ENCODE data around the gene SLC39A11. TPM values are rescaled to one million over a fixed set of nuclear protein-coding genes. Genes with fewer than 3 reads are reported as not detected.

SLC39A11 gene
- total and polyA plus RNA-seq, 2 donors (not counting 1 experiment from before 2014, with no cell fraction given), result 12.7 to 27.4 TPM

DNA sequence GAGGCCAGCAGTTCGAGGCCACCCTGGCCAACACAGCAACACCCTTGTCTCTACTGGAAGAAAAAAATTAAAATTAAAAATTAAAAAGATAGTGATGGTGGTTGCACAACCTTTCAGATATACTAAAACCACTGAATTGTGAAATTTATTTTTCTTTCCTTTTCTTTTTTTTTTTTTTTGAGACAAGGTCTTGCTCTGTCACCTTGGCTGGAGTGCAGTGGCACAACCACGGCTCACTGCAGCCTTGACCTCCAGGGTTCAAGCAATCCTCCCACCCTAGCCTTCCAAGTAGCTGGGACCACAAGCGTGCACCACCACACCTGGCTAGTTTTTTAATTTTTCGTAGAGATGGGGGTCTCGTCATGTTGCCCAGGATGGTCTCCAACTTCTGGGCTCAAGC lies 254.4 kb downstream of the SLC39A11 start:
- H3K27me3 ChIP-seq (ENCODE audit: control insufficient read depth, insufficient read depth, low read length), result no peaks in the 10 kb centered on the region
- H3K27ac ChIP-seq (ENCODE audit: insufficient read depth, low read length), result no peak overlapping the region
- no peak for DNase-seq (ENCODE audit: low read depth in 2 of 2)
- no peak overlapping the region for H3K9ac ChIP-seq (ENCODE audit: insufficient read depth, low read length)
- no peaks in the 10 kb centered on the region for H3K36me3 ChIP-seq (ENCODE audit: control insufficient read depth, insufficient read depth, low read length)
- no peaks in the 10 kb centered on the region for H4K20me1 ChIP-seq (ENCODE audit: control insufficient read depth, extremely low read depth, insufficient read depth, low read length)
- no peak overlapping the region for H2AFZ ChIP-seq (ENCODE audit: low read length)
- no peaks in the 10 kb centered on the region for H3K79me2 ChIP-seq (ENCODE audit: control insufficient read depth, insufficient read depth, low read length)
- H3K4me2 ChIP-seq (ENCODE audit: extremely low read depth, insufficient read depth, low read length), result no peak overlapping the region
- H3K4me3 ChIP-seq (replicated peaks in 1 of 4; ENCODE audit: control extremely low read depth in 1 of 4, insufficient read depth in 1 of 4, low read depth in 3 of 4, low read length in 4 of 4), result no peak overlapping the region
- no peaks in the 10 kb centered on the region for H3K4me1 ChIP-seq (ENCODE audit: control insufficient read depth, extremely low read depth, insufficient read depth, low read length)
- no peaks in the 10 kb centered on the region for H3K9me3 ChIP-seq (ENCODE audit: control insufficient read depth, insufficient read depth, low read depth, low read length)
- TF ChIP-seq EZH2 (IDR thresholded peaks at IDR 0.05; ENCODE audit: low read length, missing control alignments), result no peak
- TF ChIP-seq CTCF (conservative IDR thresholded peaks at IDR 0.05 in 1 of 2, IDR thresholded peaks at IDR 0.05 in 1 of 2; ENCODE audit: low read depth in 1 of 2, low read length in 2 of 2), result no peak

GRCh38 chr17:72837335-72837734 lies 255.2 kb downstream of the SLC39A11 start:
- Histone ChIP-seq H3K79me2 (ENCODE audit: control insufficient read depth, insufficient read depth, low read length) (no peaks in the 10 kb centered on the region), H3K4me2 (ENCODE audit: extremely low read depth, insufficient read depth, low read length) (no peak overlapping the region), H3K9ac (ENCODE audit: insufficient read depth, low read length) (no peak overlapping the region), H3K27me3 (ENCODE audit: control insufficient read depth, insufficient read depth, low read length) (no peaks in the 10 kb centered on the region), H2AFZ (ENCODE audit: low read length) (no peak overlapping the region), H3K4me3 (replicated peaks in 1 of 4; ENCODE audit: control extremely low read depth in 1 of 4, insufficient read depth in 1 of 4, low read depth in 3 of 4, low read length in 4 of 4) (no peak overlapping the region), H4K20me1 (ENCODE audit: control insufficient read depth, extremely low read depth, insufficient read depth, low read length) (no peaks in the 10 kb centered on the region), H3K9me3 (ENCODE audit: control insufficient read depth, insufficient read depth, low read depth, low read length) (no peaks in the 10 kb centered on the region), H3K36me3 (ENCODE audit: control insufficient read depth, insufficient read depth, low read length) (no peaks in the 10 kb centered on the region), H3K4me1 (ENCODE audit: control insufficient read depth, extremely low read depth, insufficient read depth, low read length) (no peaks in the 10 kb centered on the region), H3K27ac (ENCODE audit: insufficient read depth, low read length) (no peak overlapping the region)
- no peak for TF ChIP-seq EZH2 (IDR thresholded peaks at IDR 0.05; ENCODE audit: low read length, missing control alignments)
- no peak for DNase-seq (ENCODE audit: low read depth in 2 of 2)

DNA sequence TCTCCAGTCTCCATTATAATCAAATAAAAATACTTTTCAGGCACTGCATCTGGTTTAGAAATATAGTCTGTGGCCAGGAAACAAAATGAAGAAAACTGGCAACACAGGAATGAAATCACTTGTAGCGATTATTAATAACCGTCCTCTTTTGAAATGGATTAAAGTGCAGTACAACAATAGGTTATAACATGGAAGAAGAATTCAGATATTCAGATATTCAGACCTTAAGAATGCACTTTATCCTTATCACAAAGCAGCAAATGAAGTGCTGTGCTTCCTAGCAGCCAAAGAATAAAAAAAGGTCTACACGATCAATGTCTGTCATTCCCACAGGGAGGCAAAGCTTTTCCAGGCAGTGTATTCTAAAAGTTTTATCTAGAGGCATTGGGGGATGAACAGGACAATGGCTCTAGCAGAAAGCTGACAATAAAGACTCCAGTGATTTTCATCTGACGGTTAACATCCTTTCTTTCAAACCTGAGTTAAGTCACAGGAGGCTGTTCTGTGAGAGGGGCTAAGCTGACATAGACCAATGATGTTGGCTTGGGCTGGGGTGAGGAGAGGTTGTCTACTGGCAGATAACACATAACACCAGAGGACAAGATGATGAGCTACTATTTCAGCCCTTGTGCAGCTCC lies 259.2 kb downstream of the SLC39A11 start:
- Histone ChIP-seq H4K20me1 (ENCODE audit: control insufficient read depth, extremely low read depth, insufficient read depth, low read length) (no peaks in the 10 kb centered on the region), H3K4me2 (ENCODE audit: extremely low read depth, insufficient read depth, low read length) (no peak overlapping the region), H3K4me3 (replicated peaks in 1 of 4; ENCODE audit: control extremely low read depth in 1 of 4, insufficient read depth in 1 of 4, low read depth in 3 of 4, low read length in 4 of 4) (no peak overlapping the region), H3K79me2 (ENCODE audit: control insufficient read depth, insufficient read depth, low read length) (no peaks in the 10 kb centered on the region), H3K36me3 (ENCODE audit: control insufficient read depth, insufficient read depth, low read length) (no peaks in the 10 kb centered on the region), H3K9ac (ENCODE audit: insufficient read depth, low read length) (no peak overlapping the region), H3K4me1 (ENCODE audit: control insufficient read depth, extremely low read depth, insufficient read depth, low read length) (no peaks in the 10 kb centered on the region), H2AFZ (ENCODE audit: low read length) (no peak overlapping the region), H3K27ac (ENCODE audit: insufficient read depth, low read length) (no peak overlapping the region), H3K9me3 (ENCODE audit: control insufficient read depth, insufficient read depth, low read depth, low read length) (no peaks in the 10 kb centered on the region), H3K27me3 (ENCODE audit: control insufficient read depth, insufficient read depth, low read length) (no peaks in the 10 kb centered on the region)
- DNase-seq (ENCODE audit: low read depth in 2 of 2), result no peak
- no peak for TF ChIP-seq EZH2 (IDR thresholded peaks at IDR 0.05; ENCODE audit: low read length, missing control alignments)
- no peak for TF ChIP-seq CTCF (conservative IDR thresholded peaks at IDR 0.05 in 1 of 2, IDR thresholded peaks at IDR 0.05 in 1 of 2; ENCODE audit: low read depth in 1 of 2, low read length in 2 of 2)

Data from fibroblast of lung (primary cell).